GDM1 (cell line): ENCODE results near the gene WSB1.
"Not testable (repeated sequence)": the region's sequence is repeated elsewhere in the genome, so short reads cannot be mapped to it uniquely, and the experiment has no call there.

Experiments used
- DNase-seq: peaks from one replicate; lab custom pipeline; 2025; lab: John Stamatoyannopoulos, UW

WSB1 gene

DNA sequence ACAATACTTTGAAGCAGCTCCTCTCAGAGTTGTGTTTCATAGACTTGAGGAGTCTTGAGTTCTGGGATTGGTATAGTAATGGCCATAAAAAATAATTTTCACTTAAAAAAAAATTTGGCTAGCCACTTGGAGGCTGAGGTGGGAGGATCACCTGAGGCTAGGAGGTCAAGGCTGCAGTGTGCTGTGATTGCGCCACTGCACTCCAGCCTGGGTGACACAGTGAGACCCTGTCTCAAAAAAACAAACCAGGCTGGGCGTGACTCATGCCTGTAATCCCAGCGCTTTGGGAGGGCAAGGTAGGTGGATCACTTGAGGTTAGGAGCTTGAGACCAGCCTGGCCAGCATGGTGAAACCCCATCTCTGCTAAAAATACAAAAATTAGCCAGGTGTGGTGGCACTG, 14.8 kb upstream of the WSB1 start:
- not testable (repeated sequence) for DNase-seq

DNA sequence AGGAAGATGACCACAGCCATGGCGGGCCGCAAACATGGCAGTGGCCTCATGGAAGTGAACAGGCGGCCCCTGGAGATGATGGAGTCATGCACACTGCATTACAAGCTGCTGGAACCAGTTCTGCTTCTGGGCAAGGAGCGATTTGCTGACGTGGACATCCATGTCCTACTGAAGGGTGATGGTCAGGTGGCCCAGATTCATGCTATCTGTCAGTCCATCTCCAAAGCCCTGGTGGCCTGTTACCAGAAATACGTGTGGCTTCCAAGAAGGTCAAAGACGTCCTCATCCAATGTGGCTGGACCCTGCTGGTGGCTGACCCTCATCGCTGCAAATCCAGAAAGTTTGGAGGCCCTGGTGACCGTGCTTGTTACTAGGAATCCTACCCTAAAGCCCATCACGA, 13.4 kb upstream of the WSB1 start:
- no peak for DNase-seq

GRCh38 chr17:27281438-27281837, 12.5 kb upstream of the WSB1 start:
- DNase-seq: no peak

- DNase-seq: no peak
Observed at GRCh38 chr17:27282054-27282551, 11.8 kb upstream of the WSB1 start.

GRCh38 chr17:27283060-27283459, 10.9 kb upstream of the WSB1 start:
- no peak for DNase-seq

- DNase-seq: no peak
Observed at GRCh38 chr17:27283751-27284150, 10.2 kb upstream of the WSB1 start.

DNA sequence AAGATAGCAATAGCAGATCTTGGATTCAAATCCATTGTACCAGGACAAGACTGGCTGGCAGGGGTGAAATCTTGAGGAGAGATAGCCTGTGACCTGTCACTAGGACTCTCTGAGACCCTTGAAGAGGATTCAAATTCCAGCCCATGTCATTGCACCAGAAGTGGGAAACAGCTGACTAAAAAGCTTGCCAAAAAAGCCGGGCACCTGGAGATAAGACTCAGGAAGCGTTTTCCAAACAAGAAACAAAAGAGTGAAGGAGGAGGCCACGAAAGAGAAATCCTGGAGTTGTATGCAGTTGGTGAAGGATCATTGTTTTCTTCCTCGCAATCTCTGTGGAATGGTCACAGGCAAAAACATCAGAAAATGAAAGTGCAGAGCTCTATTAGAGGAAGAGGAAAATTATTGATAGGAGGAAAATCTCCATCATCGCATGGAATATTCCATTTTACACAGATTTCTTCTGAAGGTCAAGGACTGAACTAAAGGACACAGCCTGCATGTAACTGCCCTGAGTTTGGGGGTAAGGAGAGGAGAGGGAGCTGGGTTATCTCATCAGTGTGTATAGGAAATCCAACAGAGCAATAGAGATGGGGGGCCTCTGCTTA, 9.0 kb upstream of the WSB1 start:
- no peak for DNase-seq

GRCh38 chr17:27285516-27285915, 8.4 kb upstream of the WSB1 start:
- DNase-seq: no peak

DNA sequence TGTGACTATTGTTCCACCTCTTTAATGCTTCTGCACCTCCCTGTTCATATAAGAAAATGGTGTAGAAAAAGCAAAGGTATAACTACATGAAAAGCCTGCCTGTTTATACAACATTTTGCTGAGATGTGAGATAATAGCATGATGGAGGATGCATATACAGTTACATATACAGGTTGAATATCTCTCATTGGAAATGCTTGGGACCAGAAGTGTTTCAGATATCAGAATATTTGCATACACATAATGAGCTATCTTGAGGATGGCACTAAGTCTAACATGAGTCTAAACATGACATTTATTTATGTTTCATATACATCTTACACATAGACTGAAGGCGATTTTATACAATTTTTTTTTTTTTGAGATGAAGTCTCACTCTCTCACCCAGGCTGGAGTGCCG, 5.7 kb upstream of the WSB1 start:
- no peak for DNase-seq

DNA sequence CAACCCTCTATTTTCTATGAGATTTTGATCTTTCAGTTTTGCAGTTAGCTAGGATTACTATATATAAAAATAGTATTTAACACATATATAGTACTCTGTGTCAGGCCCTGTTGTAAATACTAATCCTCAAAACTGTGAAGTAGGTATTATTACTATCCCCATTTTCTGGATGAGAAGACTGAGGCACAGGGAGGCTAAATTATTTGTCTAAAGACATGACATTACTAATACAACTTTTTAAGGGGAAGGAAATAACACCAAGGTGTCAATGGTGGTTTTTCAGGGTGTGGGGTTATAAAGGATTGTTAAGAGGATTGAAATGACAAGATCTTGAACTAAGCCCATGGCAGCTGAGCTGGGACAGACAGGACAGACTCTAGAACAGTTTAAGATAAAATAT, 4.1 kb upstream of the WSB1 start:
- DNase-seq: no peak

GRCh38 chr17:27290916-27291598, 2.9 kb upstream of the WSB1 start:
- DNase-seq: no peak

DNA sequence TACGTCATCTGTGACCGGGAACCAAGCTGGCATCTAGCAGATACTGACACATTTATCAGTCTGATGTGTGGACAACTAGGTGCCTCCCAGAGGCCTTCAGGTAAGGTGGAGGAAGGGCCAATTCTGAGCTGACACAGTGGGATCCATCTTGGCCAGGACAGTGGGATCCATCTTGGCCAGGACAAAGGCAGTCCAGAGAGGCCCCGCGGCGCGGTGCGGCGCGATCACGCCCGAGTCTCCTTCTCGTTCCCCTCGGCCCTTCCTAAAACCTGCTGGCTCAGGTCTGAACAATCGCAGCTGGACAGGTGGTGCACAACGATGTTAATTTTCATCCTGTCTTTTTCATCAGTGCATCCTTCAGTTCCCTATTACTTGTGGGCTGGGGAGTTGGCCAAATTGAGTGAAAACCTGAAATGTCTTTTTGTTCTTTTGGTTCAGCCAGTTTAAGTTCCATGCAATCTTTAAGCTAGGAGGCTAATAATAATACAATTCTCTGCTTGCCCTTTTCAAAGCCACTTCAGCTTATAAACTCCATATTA, 486 bp upstream of the WSB1 start:
- DNase-seq: no peak

DNA sequence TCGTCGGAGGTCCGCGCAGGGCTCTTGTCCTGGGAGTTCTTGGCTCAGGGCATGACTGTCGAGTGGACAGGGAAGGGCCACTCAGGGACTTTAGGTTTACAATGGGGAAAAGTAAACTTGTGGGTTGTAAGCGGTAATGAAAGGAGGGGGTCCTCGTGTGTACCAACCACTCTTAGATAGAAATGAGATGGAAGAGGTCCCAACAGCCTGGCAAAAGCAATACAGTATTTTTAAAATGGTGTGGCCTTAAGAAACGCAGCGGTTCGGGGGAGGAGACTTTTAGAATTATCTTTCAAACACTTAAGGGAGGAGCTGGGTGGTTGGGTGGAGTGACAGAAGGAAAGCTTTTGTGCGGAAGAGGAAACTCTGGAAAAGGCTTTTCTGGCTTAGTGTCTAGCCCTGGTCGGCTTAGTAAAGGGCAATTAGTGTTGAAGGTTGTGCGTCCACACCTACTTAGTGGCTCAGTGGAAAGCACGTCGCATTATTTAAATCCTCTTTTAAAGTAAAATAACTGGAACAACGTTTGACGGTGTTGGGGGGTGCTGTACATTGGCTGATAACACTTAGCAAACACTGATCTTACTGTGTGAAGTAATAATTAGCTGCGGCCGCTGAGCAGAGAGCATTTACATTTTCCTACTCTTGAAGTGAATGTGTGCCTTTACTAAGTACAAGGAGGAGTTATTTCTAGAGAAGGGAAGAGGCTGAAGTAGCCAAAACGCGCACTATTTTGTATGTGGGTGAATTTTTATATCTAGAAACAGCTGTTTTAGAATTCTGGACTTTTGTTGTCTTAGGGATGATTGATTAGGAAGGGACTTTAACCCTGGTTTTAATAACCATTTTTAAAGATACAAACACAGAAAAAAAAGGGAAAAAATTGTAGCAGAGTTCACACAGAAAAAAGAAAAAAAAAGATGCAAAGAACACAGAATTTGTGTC, 1.0 kb downstream of the WSB1 start:
- DNase-seq: peak; percentile 67

GRCh38 chr17:27295945-27296344, 2.0 kb downstream of the WSB1 start:
- DNase-seq: no peak

GRCh38 chr17:27296428-27296979, 2.6 kb downstream of the WSB1 start:
- no peak for DNase-seq

DNA sequence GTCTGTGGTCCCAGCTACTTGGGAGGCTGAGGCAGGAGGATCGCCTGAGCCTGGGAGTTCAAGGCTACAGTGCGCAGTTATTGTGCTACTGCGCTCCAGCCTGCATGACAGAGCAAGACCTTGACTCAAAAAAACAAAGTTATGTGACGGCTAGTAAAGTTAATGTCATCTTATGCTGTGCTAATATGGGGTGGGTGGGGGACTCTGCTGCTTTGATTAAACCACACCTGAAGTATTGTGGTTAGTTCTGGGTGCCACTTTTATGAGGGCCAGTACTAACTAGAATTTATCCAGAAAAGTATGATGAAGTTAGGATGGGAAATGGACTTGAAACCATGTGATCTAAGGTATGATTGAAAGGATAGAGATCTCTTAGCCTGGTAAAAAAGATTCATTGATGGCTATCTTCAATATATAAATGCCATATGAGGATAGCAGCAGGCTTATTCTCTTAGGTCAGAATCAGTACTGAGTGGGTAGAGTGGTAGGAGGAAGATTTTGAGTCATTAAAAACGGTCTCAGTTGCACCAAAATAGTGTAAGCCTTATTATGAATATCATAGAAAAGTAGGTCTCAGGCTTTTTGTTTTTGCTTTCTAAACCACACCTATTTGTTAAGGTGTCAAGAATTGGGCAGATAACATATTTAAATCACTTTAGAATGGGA, 5.6 kb downstream of the WSB1 start:
- no peak for DNase-seq

- DNase-seq: no peak
Observed at GRCh38 chr17:27303734-27304133, 9.8 kb downstream of the WSB1 start.

DNA sequence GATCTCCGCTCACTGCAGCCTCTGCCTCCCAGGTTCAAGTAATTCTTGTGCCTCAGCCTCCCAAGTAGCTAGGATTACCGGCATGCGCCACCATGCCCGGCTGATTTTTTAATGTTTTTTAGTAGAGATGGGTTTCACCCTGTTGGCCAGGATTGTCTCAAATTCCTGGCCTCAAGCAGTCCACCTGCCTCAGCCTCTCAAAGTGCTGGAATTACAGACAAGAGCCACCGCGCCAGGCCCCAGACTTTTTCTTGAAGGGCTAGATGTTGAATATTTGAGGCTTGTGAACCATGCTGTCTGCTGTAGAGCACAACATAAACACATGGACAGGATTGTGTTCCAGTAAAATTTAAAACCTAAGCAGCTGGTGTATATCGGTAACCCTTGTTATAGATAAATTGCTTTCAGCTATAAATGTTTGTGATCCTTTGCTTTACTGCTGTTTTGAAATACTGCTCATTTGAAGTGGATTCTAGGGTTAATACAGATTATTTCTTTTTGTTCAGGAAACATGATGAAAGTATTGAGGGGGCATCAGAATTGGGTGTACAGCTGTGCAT, 12.4 kb downstream of the WSB1 start:
- no peak for DNase-seq

DNA sequence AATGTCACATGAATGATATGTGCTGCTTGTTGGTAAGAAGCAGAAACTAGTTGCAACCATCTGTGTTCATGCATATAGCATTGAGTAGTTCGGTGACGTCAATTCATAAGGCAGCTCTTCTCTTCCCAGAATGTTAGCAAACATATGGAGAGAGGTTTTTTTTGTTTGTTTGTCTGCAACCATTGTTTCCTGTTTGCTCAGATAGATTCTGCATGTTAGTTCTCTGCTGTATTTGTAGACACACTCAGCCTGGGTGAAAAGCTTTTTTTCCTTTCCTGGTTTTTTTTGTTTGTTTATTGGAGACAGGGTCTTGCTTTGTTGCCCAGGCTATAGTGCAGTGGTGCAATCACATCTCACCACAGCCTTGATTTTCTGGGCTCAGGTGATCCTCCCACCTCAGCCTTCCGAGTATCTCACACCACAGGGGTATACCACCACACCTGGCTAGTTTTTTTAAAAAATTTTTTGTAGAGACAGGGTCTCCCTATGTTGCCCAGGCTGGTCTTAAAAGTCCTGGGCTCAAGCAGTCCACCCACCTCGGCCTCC, 16.7 kb downstream of the WSB1 start:
- DNase-seq: no peak

GRCh38 chr17:27313301-27313700, 19.4 kb downstream of the WSB1 start:
- DNase-seq: no peak

GRCh38 chr17:27315322-27315721, 21.4 kb downstream of the WSB1 start:
- DNase-seq: no peak
